Measurements from ENCODE around the gene LBX1. TPM values are rescaled to one million over a fixed set of nuclear protein-coding genes. Genes with fewer than 3 reads are reported as not detected.

LBX1 gene, protein sequence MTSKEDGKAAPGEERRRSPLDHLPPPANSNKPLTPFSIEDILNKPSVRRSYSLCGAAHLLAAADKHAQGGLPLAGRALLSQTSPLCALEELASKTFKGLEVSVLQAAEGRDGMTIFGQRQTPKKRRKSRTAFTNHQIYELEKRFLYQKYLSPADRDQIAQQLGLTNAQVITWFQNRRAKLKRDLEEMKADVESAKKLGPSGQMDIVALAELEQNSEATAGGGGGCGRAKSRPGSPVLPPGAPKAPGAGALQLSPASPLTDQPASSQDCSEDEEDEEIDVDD
- total RNA-seq (2014; rRNA removed; shearing (Covaris generic)) = 13.5 and 13.7 TPM in 2 replicates

- H3K36me3 ChIP-seq = no peaks in the 10 kb centered on the region; the same call in 1 of the 2 replicates
- H3K4me3 ChIP-seq = peak within 1 kb of the TSS; percentile 85
- H3K9me3 ChIP-seq (replicated peaks) = no peaks in the 10 kb centered on the region
- peak; percentile 75 to 85 for DNase-seq
- no peaks in the 10 kb centered on the region for H3K27me3 ChIP-seq
- peak within 1 kb of the TSS; percentile 83 for H3K27ac ChIP-seq
- H3K4me1 ChIP-seq = peaks cover 28% of the 10 kb centered on the region
Measured at GRCh38 chr10:101229266-101230182, at the start of gene LBX1. TSS of gene LBX1 (minus strand) at chr10:101229463. CDS start at chr10:101228815, 648 bp downstream.

DNA sequence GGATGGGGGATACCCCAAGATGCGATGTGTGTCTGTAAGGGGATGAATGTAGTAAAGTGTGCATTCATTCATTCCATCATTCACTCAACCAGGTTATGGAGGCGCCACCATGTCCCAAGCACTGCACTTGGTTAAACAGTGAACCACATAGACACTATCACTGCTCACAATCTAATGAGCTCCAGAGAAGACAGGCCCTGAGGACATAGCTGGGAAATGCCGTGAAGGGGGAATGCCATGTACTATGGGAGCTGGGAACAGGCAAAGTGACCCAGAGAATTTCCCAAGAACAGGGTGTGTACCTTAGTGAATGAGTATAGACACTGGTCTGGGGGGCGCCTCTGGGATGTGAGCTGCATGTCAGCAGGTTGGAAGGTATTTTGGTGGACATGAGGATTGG is 44.5 kb upstream of the LBX1 start:
- Histone ChIP-seq H3K9me3 (replicated peaks) (no peaks in the 10 kb centered on the region), H3K4me3 (no peak overlapping the region), H3K27ac (no peak overlapping the region), H3K4me1 (0 out of 2 replicates have a peak, but pooled peaks cover 2% of the 10 kb centered on the region), H3K27me3 (no peaks in the 10 kb centered on the region), H3K36me3 (no peaks in the 10 kb centered on the region)
- no peak for DNase-seq

DNA sequence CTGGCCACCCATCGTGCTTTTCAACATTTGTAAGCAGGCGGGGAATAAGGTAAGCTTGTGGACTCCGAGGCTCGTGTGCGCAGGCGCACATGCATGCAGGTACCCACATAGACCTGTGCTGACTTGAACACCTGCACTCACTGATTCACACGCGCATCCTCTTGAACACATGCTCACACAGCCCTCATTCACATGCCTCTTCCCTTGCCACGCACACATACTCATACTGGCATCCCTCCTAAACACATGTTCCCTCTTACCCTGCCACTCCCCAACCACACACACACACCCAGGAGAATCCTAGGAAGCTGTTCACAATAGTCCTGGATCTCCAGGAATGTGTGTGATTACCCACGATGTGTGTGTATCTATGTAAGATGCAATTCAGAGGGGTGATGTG is 44.1 kb upstream of the LBX1 start:
- no peak for DNase-seq
- Histone ChIP-seq H3K9me3 (replicated peaks) (no peaks in the 10 kb centered on the region), H3K27me3 (no peaks in the 10 kb centered on the region)

GRCh38 chr10:101272229-101272868 is 43.1 kb upstream of the LBX1 start:
- peak; percentile 83 to 97 for DNase-seq

More for the DNA sequence above, 44.1 kb upstream of the LBX1 start:
- 0 out of 2 replicates have a peak, but pooled peaks cover 2% of the 10 kb centered on the region for H3K4me1 ChIP-seq
- no peak overlapping the region for H3K4me3 ChIP-seq
- no peaks in the 10 kb centered on the region for H3K36me3 ChIP-seq
- H3K27ac ChIP-seq = no peak overlapping the region

DNA sequence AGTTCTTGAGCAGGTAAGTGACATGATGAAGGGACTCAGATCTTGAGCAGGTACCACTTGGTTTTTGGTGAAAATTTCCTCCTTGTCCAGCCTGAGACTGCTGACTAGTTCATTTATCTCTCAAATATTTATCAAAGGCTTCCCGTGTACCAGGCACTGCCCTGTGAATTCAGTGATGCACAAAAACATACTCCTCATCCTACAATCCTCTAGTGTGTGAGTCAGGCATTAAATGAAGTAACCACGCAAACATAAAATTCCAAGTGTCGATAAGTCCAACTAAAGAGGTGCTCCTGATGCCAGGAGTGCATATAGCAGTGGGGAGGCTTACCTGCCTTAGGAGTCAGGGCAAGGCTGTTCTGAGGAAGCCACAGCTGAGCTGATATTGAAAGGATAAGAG is 41.5 kb upstream of the LBX1 start:
- Histone ChIP-seq H3K27me3 (no peaks in the 10 kb centered on the region), H3K4me3 (no peak overlapping the region), H3K4me1 (peaks cover 19% of the 10 kb centered on the region), H3K9me3 (replicated peaks) (no peaks in the 10 kb centered on the region), H3K27ac (no peak overlapping the region), H3K36me3 (no peaks in the 10 kb centered on the region)
- DNase-seq = no peak

More at GRCh38 chr10:101272229-101272868, 43.1 kb upstream of the LBX1 start:
- no peaks in the 10 kb centered on the region for H3K27me3 ChIP-seq
- H3K9me3 ChIP-seq (replicated peaks) = no peaks in the 10 kb centered on the region
- H3K36me3 ChIP-seq = no peaks in the 10 kb centered on the region
- H3K4me1 ChIP-seq = peaks cover 4% of the 10 kb centered on the region
- H3K27ac ChIP-seq = no peak overlapping the region
- no peak overlapping the region for H3K4me3 ChIP-seq

DNA sequence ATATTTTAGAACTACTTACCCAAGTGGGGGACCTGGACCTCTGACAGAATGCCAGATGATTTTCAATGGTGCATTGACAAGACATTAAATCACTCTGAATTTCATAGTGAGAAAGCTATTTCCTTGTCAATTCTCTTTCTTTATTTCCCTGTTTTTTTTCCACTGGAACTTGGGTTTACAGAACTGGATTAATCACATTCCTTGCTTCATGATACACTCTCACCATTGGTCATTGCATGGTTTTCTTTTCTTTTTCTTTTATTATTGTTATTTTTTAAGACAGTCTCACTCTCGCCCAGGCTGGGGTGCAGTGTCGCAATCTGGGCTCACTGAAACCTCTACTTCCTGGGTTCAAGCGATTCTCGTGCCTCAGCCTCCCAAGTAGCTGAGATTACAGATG is 38.5 kb upstream of the LBX1 start:
- no peak for DNase-seq
- Histone ChIP-seq H3K4me3 (no peak overlapping the region), H3K36me3 (no peaks in the 10 kb centered on the region), H3K27ac (no peak overlapping the region), H3K4me1 (peaks cover 33% of the 10 kb centered on the region), H3K9me3 (replicated peaks) (no peaks in the 10 kb centered on the region), H3K27me3 (no peaks in the 10 kb centered on the region)

DNA sequence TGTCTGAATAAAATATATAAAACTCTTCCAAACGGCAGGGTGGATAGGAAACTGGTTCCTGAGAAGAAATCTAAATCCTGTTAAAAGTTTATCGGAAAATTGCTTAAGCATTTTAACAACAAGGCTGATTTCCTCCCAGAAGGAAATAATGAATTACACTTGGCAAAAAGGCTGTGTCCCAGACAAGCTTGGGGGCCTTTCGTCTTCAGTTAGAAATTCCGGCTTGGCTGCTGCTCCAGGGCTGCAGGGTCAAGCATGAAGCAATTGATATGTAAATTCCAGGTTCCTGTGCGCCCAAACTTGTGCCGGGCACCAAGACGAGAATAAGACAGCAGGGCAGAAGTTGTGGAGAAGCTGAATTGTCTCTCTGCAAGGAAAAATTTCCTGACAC is 38.0 kb upstream of the LBX1 start:
- H3K27ac ChIP-seq = peak overlapping the region; percentile 90
- H3K9me3 ChIP-seq (replicated peaks) = no peaks in the 10 kb centered on the region
- H3K36me3 ChIP-seq = no peaks in the 10 kb centered on the region
- H3K27me3 ChIP-seq = no peaks in the 10 kb centered on the region
- no peak overlapping the region for H3K4me3 ChIP-seq
- no peak for DNase-seq
- H3K4me1 ChIP-seq = peaks cover 37% of the 10 kb centered on the region

GRCh38 chr10:101266381-101267289 is 37.4 kb upstream of the LBX1 start:
- Histone ChIP-seq H3K9me3 (replicated peaks) (no peaks in the 10 kb centered on the region), H3K4me1 (peaks cover 44% of the 10 kb centered on the region), H3K36me3 (no peaks in the 10 kb centered on the region), H3K27me3 (no peaks in the 10 kb centered on the region), H3K4me3 (no peak overlapping the region), H3K27ac (peak overlapping the region; percentile 90)
- DNase-seq = peak; percentile 97 to 98

GRCh38 chr10:101263150-101263752 is 34.0 kb upstream of the LBX1 start:
- H3K4me3 ChIP-seq = no peak overlapping the region
- H3K36me3 ChIP-seq = no peaks in the 10 kb centered on the region
- peaks cover 56% of the 10 kb centered on the region for H3K4me1 ChIP-seq
- H3K9me3 ChIP-seq (replicated peaks) = peaks cover under 1% of the 10 kb centered on the region; the same call in 1 of the 2 replicates
- H3K27me3 ChIP-seq = no peaks in the 10 kb centered on the region
- DNase-seq = no peak
- no peak overlapping the region for H3K27ac ChIP-seq

- Histone ChIP-seq H3K9me3 (replicated peaks) (peaks cover 4% of the 10 kb centered on the region), H3K4me3 (no peak overlapping the region), H3K36me3 (no peaks in the 10 kb centered on the region), H3K27ac (no peak overlapping the region), H3K27me3 (no peaks in the 10 kb centered on the region), H3K4me1 (peaks cover 52% of the 10 kb centered on the region)
- no peak for DNase-seq
Measured at GRCh38 chr10:101262147-101262546, 32.9 kb upstream of the LBX1 start.

DNA sequence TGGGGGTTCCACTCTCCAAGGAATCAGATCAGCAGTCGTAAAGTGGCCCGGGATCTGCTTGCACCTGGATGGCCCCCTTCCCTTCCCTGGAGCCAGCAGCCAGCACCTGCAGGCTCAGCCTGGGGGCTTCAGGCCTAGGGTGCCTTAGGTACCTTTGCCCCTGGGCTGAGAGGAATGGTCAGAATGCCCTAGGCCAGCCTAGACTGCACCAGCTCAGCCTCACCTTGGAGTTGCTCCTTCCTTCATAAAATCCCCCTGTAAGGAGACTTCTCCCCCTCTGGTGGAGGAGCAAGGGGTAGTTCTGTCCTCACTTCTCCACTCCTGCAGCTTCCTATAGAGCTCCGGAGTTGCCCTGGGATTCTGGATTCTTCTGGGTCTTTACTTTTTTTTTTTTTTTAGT is 32.4 kb upstream of the LBX1 start:
- no peak for DNase-seq

GRCh38 chr10:101260764-101261481 is 31.7 kb upstream of the LBX1 start:
- Histone ChIP-seq H3K27ac (peak overlapping the region; percentile 42), H3K9me3 (replicated peaks) (peaks cover 4% of the 10 kb centered on the region), H3K4me3 (peak overlapping the region; percentile 48), H3K36me3 (no peaks in the 10 kb centered on the region), H3K27me3 (no peaks in the 10 kb centered on the region), H3K4me1 (peaks cover 39% of the 10 kb centered on the region)
- DNase-seq = peak; percentile 68 to 80

More for the DNA sequence above, 32.4 kb upstream of the LBX1 start:
- no peaks in the 10 kb centered on the region for H3K27me3 ChIP-seq
- H3K36me3 ChIP-seq = no peaks in the 10 kb centered on the region
- peaks cover 4% of the 10 kb centered on the region for H3K9me3 ChIP-seq (replicated peaks)
- H3K4me3 ChIP-seq = peak overlapping the region; percentile 48; the same call in 1 of the 2 replicates
- peak overlapping the region; percentile 42; the same call in 1 of the 2 replicates for H3K27ac ChIP-seq
- peaks cover 47% of the 10 kb centered on the region for H3K4me1 ChIP-seq
